Measurements from ENCODE around the gene MMAB.

The MMAB gene

GRCh38 chr12:109537136-109537535 lies 36.2 kb downstream of the MMAB start:
- DNase-seq (ENCODE audit: insufficient read length, low spot score): no peak
- no peak for FAIRE-seq
- TF ChIP-seq SPI1 (IDR thresholded peaks at IDR 0.05; ENCODE audit: low read depth, low read length): no peak

- TF ChIP-seq SPI1 (IDR thresholded peaks at IDR 0.05; ENCODE audit: low read depth, low read length): no peak
- FAIRE-seq: no peak
- DNase-seq (ENCODE audit: insufficient read length, low spot score): no peak
These were observed 37.4 kb downstream of the MMAB start for GRCh38 chr12:109535863-109536250.

DNA sequence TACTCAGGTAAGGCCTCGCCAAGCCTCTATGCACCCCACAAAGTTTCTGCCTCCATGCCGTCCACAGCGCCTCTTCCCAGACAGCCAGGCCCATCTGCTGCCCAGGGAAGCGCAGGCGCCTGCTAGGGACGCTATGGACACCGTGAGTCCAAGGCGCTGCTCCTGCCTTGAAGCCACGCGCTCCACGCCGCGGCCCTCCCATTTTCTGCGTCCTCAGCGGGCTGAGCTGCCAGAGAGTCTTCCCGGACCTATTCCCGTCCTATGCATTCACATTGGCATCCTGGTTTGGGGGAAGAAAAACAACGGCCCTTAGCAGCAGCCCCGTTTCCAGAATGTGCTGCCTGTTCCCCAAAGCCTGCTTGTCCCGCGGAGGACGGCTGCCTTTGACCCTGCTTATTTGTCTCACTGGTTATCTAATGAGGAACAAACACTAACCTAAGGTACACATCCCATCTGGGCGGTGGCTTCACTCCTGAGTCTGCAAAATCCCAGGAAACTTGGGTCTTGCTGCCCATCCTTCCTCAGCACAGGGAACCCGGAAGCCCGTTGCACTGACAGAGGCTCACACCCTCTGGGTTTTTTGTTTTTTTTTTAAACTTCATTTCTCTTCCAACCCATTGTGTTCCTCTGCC lies 38.0 kb downstream of the MMAB start:
- no peak for DNase-seq (ENCODE audit: insufficient read length, low spot score)
- TF ChIP-seq POLR2A (IDR thresholded peaks at IDR 0.05; ENCODE audit: low read depth, low read length) (no peak), SPI1 (IDR thresholded peaks at IDR 0.05; ENCODE audit: low read depth, low read length) (no peak), POLR2AphosphoS5 (IDR thresholded peaks at IDR 0.05; ENCODE audit: low read depth, low read length) (no peak), POU2F2 (IDR thresholded peaks at IDR 0.05; ENCODE audit: low read depth, low read length) (no peak), PAX5 (IDR thresholded peaks at IDR 0.05; ENCODE audit: insufficient read depth, low read length, severe bottlenecking) (no peak), TAF1 (IDR thresholded peaks at IDR 0.05; ENCODE audit: low read depth, low read length) (no peak)
- no peak for FAIRE-seq

- FAIRE-seq (no peak), DNase-seq (ENCODE audit: insufficient read length, low spot score) (no peak)
- TF ChIP-seq PAX5 (IDR thresholded peaks at IDR 0.05; ENCODE audit: insufficient read depth, low read length, severe bottlenecking) (no peak), POU2F2 (IDR thresholded peaks at IDR 0.05; ENCODE audit: low read depth, low read length) (no peak), TAF1 (IDR thresholded peaks at IDR 0.05; ENCODE audit: low read depth, low read length) (no peak), POLR2AphosphoS5 (IDR thresholded peaks at IDR 0.05; ENCODE audit: low read depth, low read length) (no peak), POLR2A (IDR thresholded peaks at IDR 0.05; ENCODE audit: low read depth, low read length) (no peak), SPI1 (IDR thresholded peaks at IDR 0.05; ENCODE audit: low read depth, low read length) (no peak)
These were observed 38.8 kb downstream of the MMAB start for GRCh38 chr12:109534456-109534855.

GRCh38 chr12:109533487-109533740 lies 39.9 kb downstream of the MMAB start:
- FAIRE-seq (no peak), DNase-seq (ENCODE audit: insufficient read length, low spot score) (no peak)
- TF ChIP-seq PAX5 (IDR thresholded peaks at IDR 0.05; ENCODE audit: insufficient read depth, low read length, severe bottlenecking): no peak

DNA sequence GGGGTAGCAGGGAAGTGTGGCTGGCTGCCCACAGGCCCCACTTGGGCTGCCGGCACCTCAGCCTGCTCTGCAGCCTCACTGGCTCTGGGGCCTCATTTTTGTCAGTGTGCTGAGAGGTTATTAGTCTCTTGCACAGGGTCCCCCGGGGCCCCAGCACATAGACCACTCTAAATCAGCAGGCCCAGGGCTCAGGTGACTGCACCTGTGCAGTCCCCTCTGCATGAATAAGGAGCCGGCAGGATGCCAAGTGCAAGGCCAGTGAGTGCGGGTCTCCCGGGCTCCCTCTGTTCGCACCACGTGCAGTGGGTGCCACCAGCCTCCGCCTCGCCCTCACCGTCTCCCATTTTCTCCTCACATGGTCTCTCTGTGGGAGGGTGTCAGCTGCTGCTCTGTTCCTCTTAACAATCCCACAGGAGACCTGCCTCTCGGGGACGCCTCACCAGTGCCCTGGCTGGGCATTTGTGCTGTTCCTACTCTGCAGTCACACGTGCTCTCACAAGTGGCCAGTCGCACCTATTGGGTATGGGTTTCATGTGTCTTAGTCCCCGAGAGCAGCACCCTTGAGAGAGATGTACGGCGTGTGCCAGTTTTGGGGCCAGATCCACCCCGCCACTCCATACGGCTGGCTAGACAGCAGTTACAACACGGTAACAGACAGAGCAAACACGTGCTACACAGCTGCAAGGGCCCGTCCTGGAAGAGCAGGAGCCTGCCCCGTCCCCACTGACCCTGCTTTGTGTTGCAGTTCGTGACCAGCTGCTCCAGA lies 40.4 kb downstream of the MMAB start:
- FAIRE-seq (no peak), DNase-seq (ENCODE audit: insufficient read length, low spot score) (no peak)
- TF ChIP-seq SPI1 (IDR thresholded peaks at IDR 0.05; ENCODE audit: low read depth, low read length) (no peak), TAF1 (IDR thresholded peaks at IDR 0.05; ENCODE audit: low read depth, low read length) (no peak), POLR2AphosphoS5 (IDR thresholded peaks at IDR 0.05; ENCODE audit: low read depth, low read length) (no peak), POU2F2 (IDR thresholded peaks at IDR 0.05; ENCODE audit: low read depth, low read length) (no peak), POLR2A (IDR thresholded peaks at IDR 0.05; ENCODE audit: low read depth, low read length) (no peak), PAX5 (IDR thresholded peaks at IDR 0.05; ENCODE audit: insufficient read depth, low read length, severe bottlenecking) (no peak)

DNA sequence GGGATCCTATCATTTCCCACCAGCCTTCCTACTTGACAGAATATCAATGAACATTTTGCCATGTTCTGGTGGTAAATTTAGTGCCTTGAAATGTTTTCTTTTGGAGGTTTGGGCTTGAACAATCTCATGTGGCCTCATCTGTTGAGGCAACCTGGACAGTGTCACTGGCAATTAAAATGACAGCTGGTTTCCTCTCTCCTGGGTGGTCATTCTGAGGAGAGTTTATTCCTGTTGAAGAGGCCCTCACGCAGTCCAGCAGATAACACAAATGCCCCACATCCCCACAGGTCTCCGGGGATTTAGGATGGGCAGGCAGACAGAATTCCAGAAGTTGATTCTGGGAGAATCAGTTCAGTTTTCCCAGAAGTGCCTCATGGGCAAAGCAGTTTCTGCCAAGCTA lies 41.9 kb downstream of the MMAB start:
- DNase-seq (ENCODE audit: insufficient read length, low spot score) (no peak), FAIRE-seq (no peak)
- TF ChIP-seq TAF1 (IDR thresholded peaks at IDR 0.05; ENCODE audit: low read depth, low read length) (no peak), POLR2AphosphoS5 (IDR thresholded peaks at IDR 0.05; ENCODE audit: low read depth, low read length) (no peak), PAX5 (IDR thresholded peaks at IDR 0.05; ENCODE audit: insufficient read depth, low read length, severe bottlenecking) (no peak), SPI1 (IDR thresholded peaks at IDR 0.05; ENCODE audit: low read depth, low read length) (no peak), POLR2A (IDR thresholded peaks at IDR 0.05; ENCODE audit: low read depth, low read length) (no peak), POU2F2 (IDR thresholded peaks at IDR 0.05; ENCODE audit: low read depth, low read length) (no peak)

GRCh38 chr12:109529691-109530640 lies 43.3 kb downstream of the MMAB start:
- DNase-seq (ENCODE audit: insufficient read length, low spot score): no peak
- no peak for FAIRE-seq
- TF ChIP-seq SPI1 (IDR thresholded peaks at IDR 0.05; ENCODE audit: low read depth, low read length) (no peak), TAF1 (IDR thresholded peaks at IDR 0.05; ENCODE audit: low read depth, low read length) (no peak), POU2F2 (IDR thresholded peaks at IDR 0.05; ENCODE audit: low read depth, low read length) (no peak), POLR2AphosphoS5 (IDR thresholded peaks at IDR 0.05; ENCODE audit: low read depth, low read length) (no peak), POLR2A (IDR thresholded peaks at IDR 0.05; ENCODE audit: low read depth, low read length) (no peak), PAX5 (IDR thresholded peaks at IDR 0.05; ENCODE audit: insufficient read depth, low read length, severe bottlenecking) (no peak)

DNA sequence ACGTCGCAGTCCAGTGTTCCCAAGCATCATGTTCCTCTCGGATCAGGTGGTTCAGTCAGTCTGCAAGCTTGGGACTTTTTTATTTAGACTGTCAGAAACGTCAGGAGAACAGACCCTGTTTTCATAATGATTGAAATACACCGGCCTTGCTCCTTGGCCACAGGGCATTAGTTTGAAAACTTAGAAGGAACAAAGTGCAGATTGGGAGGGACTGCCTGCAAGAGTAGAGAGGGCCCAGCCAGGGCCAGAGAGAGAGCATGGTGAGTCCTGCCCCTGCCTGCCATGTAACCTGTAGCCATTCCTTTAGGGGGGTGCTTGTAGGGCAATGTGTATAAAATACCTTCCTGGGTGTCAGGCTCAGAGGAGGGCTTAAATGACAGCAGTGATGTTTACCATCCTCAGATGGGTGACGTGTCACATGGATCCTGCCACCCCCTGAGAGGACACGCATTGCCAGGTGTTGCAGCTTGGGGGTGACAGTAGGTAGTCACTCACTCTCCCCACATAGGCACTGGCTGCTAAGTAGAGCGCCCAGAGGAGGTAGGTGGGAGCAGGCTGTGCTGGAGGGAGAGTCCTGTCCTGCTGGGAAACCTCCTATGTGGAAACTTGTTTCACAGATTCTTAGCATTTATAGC lies 45.7 kb downstream of the MMAB start:
- FAIRE-seq (no peak), DNase-seq (ENCODE audit: insufficient read length, low spot score) (no peak)
- TF ChIP-seq PAX5 (IDR thresholded peaks at IDR 0.05; ENCODE audit: insufficient read depth, low read length, severe bottlenecking) (no peak), POU2F2 (IDR thresholded peaks at IDR 0.05; ENCODE audit: low read depth, low read length) (no peak), POLR2AphosphoS5 (IDR thresholded peaks at IDR 0.05; ENCODE audit: low read depth, low read length) (no peak), TAF1 (IDR thresholded peaks at IDR 0.05; ENCODE audit: low read depth, low read length) (no peak), POLR2A (IDR thresholded peaks at IDR 0.05; ENCODE audit: low read depth, low read length) (no peak), SPI1 (IDR thresholded peaks at IDR 0.05; ENCODE audit: low read depth, low read length) (no peak)

All from GM12891 (cell line).